Epithelial cell of proximal tubule (primary cell): Measurements from ENCODE around the gene SCPEP1. TPM values are rescaled to one million over a fixed set of nuclear protein-coding genes. Genes with fewer than 3 reads are reported as not detected.
A peak's percentile ranks its signal among the peaks of the same experiment; 100 is the strongest.

Experiments used
- DNase-seq: peaks from one replicate; pipeline ENCODE4 v3.0.0-alpha.2; 2011; ENCODE audit warnings: low read depth
- H3K4me3 ChIP-seq: 2 replicates; pipeline ENCODE4 v1.5.1; 2011; ENCODE audit warnings: low read depth, mild to moderate bottlenecking, low read length
- total RNA-seq: library from RNA; depleted of rRNA; stranded (reverse); fragments of >200 nt; gene quantifications from 2 replicates; pipeline ENCODE4 v1.2.3, GENCODE V29; 2015
- TF ChIP-seq, protein P1 (sequence below): conservative IDR thresholded peaks from 2 replicates; pipeline ENCODE4 v1.5.1; 2012; ENCODE audit warnings: low read depth, mild to moderate bottlenecking, low read length

Gene SCPEP1
- total RNA-seq, 1 donor from 2014 or later, result 9.2 TPM

DNA sequence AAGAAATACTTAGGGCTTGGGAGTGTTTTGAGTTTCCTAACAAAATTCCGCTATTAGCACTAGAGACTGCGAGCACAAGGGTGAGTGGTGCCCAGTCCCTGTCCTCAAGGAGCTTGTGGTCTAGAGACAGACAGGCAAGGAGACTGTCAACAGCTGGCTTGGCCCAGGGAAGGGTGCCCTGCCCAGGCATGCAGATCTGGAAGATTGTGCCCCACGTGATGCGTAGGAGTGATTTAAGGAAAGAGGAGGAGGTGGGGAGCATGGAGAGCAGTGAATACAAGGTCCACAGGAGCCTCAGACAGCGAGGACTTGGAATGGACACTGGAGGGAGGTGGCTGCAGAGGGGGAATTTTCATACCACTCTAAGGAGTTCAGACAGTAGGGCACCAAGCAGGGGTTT, 25.0 kb downstream of the SCPEP1 start:
- no peak for DNase-seq
- TF ChIP-seq, protein P1, sequence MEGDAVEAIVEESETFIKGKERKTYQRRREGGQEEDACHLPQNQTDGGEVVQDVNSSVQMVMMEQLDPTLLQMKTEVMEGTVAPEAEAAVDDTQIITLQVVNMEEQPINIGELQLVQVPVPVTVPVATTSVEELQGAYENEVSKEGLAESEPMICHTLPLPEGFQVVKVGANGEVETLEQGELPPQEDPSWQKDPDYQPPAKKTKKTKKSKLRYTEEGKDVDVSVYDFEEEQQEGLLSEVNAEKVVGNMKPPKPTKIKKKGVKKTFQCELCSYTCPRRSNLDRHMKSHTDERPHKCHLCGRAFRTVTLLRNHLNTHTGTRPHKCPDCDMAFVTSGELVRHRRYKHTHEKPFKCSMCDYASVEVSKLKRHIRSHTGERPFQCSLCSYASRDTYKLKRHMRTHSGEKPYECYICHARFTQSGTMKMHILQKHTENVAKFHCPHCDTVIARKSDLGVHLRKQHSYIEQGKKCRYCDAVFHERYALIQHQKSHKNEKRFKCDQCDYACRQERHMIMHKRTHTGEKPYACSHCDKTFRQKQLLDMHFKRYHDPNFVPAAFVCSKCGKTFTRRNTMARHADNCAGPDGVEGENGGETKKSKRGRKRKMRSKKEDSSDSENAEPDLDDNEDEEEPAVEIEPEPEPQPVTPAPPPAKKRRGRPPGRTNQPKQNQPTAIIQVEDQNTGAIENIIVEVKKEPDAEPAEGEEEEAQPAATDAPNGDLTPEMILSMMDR, result no peak
- no peak overlapping the region for H3K4me3 ChIP-seq

DNA sequence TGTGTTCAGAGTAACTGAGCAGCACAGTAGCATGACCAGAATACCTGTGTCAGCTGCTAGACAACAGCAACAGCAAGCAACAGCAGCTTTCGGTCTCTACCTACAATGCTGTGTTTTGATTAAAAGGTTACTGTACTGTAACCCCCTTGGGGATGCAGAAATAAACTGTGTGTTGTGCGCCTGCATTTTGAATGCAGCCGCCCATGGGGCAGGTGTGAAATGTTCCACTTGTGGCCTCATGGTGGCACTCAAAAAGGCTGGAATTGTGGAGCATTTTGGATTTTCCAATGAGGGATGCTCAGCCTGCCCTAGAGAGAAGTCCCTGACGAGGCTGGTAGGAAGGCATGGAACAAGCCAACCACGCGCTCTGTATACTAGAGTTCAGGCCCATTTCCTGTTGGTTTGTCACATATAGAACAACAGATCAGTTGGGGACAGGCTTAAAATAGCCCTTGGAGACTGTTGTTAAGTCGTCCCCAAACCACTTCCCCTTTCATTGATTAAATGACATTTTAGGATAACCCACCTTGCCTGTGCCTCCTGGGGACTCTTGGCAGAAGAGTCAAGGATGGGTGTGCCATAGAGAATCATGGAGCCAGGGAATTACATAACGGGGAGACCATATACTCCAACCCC, 27.1 kb downstream of the SCPEP1 start:
- H3K4me3 ChIP-seq, result no peak overlapping the region
- no peak for DNase-seq
- TF ChIP-seq, protein P1, result peak; percentile 44

DNA sequence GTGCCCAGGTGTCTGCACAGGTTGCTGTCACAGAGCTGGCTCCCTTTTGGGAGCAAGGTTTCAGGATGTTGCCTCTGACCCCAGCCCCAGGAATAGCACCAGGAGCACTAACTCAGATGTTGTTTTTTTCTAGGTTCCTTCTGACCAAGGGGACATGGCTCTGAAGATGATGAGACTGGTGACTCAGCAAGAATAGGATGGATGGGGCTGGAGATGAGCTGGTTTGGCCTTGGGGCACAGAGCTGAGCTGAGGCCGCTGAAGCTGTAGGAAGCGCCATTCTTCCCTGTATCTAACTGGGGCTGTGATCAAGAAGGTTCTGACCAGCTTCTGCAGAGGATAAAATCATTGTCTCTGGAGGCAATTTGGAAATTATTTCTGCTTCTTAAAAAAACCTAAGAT, 28.1 kb downstream of the SCPEP1 start:
- DNase-seq, result no peak
- no peak overlapping the region for H3K4me3 ChIP-seq
- TF ChIP-seq, protein P1, result no peak

DNA sequence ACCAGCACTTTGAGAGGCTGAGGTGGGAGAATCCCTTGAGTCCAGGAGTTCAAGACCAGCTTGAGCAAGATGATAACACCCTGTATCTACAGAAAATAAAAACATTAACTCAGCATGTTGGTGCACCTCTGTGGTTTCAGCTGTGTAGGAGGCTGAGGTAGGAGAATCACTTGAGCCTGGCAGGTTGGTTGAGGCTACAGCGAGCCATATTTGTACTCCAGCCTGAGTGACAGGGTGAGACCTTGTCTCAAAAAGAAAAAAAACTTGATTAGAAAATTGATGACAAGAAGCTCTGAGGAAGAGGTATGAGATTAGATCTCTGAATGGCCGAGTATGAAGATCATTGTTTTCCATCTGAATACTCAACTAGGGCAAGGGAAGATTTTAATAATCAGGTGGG, 31.0 kb downstream of the SCPEP1 start:
- no peak for DNase-seq
- TF ChIP-seq, protein P1, result no peak
- no peak overlapping the region for H3K4me3 ChIP-seq

DNA sequence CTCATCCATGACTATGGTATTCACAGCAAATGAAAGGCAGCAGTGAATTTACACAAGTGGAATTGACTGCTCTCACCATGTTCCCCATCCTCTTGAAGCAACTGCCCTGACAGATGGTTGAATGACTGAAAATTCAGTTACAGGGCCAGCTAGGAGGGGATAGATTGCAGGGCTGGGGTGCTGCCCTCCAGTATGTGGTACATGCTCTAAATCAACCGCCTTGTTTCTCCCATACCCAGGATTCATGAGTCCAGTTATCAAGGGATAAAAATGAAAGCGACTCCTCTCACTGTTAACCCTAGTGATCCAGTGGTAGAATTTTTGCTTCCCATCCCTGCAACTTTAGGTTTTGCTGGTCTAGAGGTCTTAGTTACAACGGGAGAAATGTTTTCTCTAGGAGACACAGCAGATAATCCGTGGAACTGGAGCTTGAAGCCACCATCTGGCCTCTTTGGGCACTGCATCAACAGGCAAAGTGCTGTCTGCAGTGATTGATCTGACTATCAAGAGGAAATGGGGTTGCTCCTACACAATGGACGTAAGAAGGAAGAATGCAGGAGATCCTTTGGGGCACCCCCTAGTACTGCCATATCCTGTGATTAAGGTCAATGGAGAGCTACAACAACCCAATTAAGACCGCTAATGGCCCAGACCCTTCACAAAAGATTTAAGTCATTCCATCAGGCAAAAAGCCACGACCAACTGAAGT, 32.0 kb downstream of the SCPEP1 start:
- H3K4me3 ChIP-seq, result peak overlapping the region; percentile 18
- TF ChIP-seq, protein P1, result peak; percentile 75
- DNase-seq, result peak; percentile 12

DNA sequence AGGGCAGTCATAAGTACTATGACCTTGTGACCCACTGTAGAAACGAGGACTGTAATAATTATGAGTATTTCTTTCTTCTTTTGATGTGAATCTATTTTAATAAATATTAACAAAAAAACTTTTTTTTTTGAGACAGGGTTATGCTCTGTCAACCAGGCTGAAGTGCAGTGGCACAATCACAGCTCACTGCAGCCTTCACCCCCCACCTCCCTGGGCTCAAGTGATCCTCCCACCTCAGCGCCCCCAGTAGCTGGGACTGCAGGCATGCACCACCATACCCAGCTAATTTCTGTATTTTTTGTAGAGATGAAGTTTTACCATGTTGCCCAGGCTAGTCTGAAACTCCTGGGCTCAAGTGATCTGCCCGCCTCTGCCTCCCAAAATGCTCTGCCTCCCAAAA, 32.6 kb downstream of the SCPEP1 start:
- peak overlapping the region; percentile 18 for H3K4me3 ChIP-seq
- TF ChIP-seq, protein P1, result no peak
- no peak for DNase-seq
